K562 (cell line): ENCODE data around the gene POLR3E. TPM values are rescaled to one million over a fixed set of nuclear protein-coding genes. Genes with fewer than 3 reads are reported as not detected.

Experiments
- ATAC-seq: fragments of 200-7000 bp; cut with Tn5 transposase; 3 replicates; pipeline ENCODE4 v1.9.1; 2020; ENCODE audit warnings: moderate library complexity
- BruUV-seq: library from RNA; stranded (reverse); fragments of 400-500 nt; replicated peaks from 2 replicates; lab custom pipeline; 2021; lab: Mats Ljungman, UMichigan
- CTCF ChIA-PET: fragments of 300-600 bp; formaldehyde crosslinking; extraction: SDS; loops from one replicate; lab custom pipeline; 2021; ENCODE audit warnings: low intra/inter-chr PET ratio; lab: Yijun Ruan, JAX
- POLR2A ChIA-PET: fragments of 300-600, 350-650 bp; sonication (Branson Sonifier 250); formaldehyde crosslinking; extraction: SDS; loops from one replicate; lab custom pipeline; 2021; ENCODE audit warnings: antibody characterized with exemption, inconsistent platforms; lab: Yijun Ruan, JAX
- DNase-seq, 4 experiments: peaks; one replicate each; pipeline versions ENCODE4 v3.0.0 to v3.0.0-alpha.2; 2011 to 2018; ENCODE audit warnings: low spot score in 3 of 4, mixed read lengths in 3 of 4; ENCODE audit errors: extremely low read depth in 1 of 4
- FAIRE-seq: peaks from 2 replicates; lab custom pipeline; 2011; peaks lifted over from hg19 to GRCh38; lab: Jason Lieb, UNC
- H2AFZ ChIP-seq: 2 replicates; pipeline ENCODE4 v1.6.0; 2011; ENCODE audit warnings: low read depth, low read length, control low read depth, inconsistent platforms
- H3K27ac ChIP-seq: fragments of 200-600 bp; 3 replicates; pipeline ENCODE4 v1.8.0; 2011; ENCODE audit warnings: low read depth, mild to moderate bottlenecking, control low read depth, inconsistent platforms, low read length, moderate library complexity, mixed read lengths; ENCODE audit errors: extremely low read depth
- H3K27me3 ChIP-seq, 2 experiments: fragments of 300-600 bp in 1 of 2; 2 replicates in 1 of 2; 3 replicates in 1 of 2; pipeline versions ENCODE4 v1.6.0 to v1.8.0; 2011; ENCODE audit warnings: inconsistent platforms in 2 of 2, low read length in 2 of 2, mild to moderate bottlenecking in 1 of 2, mixed read lengths in 1 of 2, moderate library complexity in 1 of 2; ENCODE audit not compliant: control insufficient read depth in 2 of 2, insufficient read depth in 2 of 2
- H3K36me3 ChIP-seq: fragments of 300-600 bp; 3 replicates; pipeline ENCODE4 v1.8.0; 2011; ENCODE audit warnings: mild to moderate bottlenecking, low read length, inconsistent platforms; ENCODE audit not compliant: control insufficient read depth, insufficient read depth
- H3K4me1 ChIP-seq, 2 experiments: fragments of 200-600 bp in 1 of 2; replicated peaks in 1 of 2; 2 replicates in 1 of 2; 3 replicates in 1 of 2; pipeline versions ENCODE4 v1.5.1 to v1.8.0; 2011; ENCODE audit warnings: inconsistent platforms in 2 of 2, low read length in 2 of 2, mild to moderate bottlenecking in 1 of 2, mixed read lengths in 1 of 2, moderate library complexity in 1 of 2; ENCODE audit not compliant: control insufficient read depth in 2 of 2, insufficient read depth in 2 of 2
- H3K4me2 ChIP-seq: 2 replicates; pipeline ENCODE4 v1.6.1; 2011; ENCODE audit warnings: low read length, control low read depth, inconsistent platforms, mixed read lengths; ENCODE audit not compliant: insufficient read depth
- H3K4me3 ChIP-seq: fragments of 200-600 bp; sonication (generic), shearing (Covaris generic); 2 replicates; pipeline ENCODE4 v1.5.1; 2016; ENCODE audit warnings: control low read depth, inconsistent platforms
- H3K79me2 ChIP-seq: fragments of 200-600 bp; 3 replicates; pipeline ENCODE4 v1.8.0; 2011; ENCODE audit warnings: low read length, inconsistent platforms; ENCODE audit not compliant: control insufficient read depth, insufficient read depth
- H3K9ac ChIP-seq, 2 experiments: 2 replicates each; pipeline versions ENCODE4 v1.6.0 to v1.6.1; 2011; ENCODE audit warnings: low read depth in 2 of 2, low read length in 2 of 2, control low read depth in 1 of 2, inconsistent platforms in 1 of 2, mild to moderate bottlenecking in 1 of 2, mixed read lengths in 1 of 2; ENCODE audit not compliant: insufficient read depth in 1 of 2
- H3K9me1 ChIP-seq: one replicate; pipeline ENCODE4 v1.6.0; 2011; ENCODE audit warnings: inconsistent platforms, mild to moderate bottlenecking, low read length, moderate library complexity; ENCODE audit not compliant: control insufficient read depth, insufficient read depth
- H3K9me3 ChIP-seq: replicated peaks from 2 replicates; pipeline ENCODE4 v1.5.1; 2011; ENCODE audit warnings: low read depth, low read length, inconsistent platforms; ENCODE audit not compliant: control insufficient read depth, insufficient read depth
- H4K20me1 ChIP-seq: replicated peaks from 2 replicates; pipeline ENCODE4 v1.6.1; 2011; ENCODE audit warnings: low read length, inconsistent platforms, mixed read lengths; ENCODE audit not compliant: control insufficient read depth, insufficient read depth
- CEBPB ChIP-seq: fragments of 450-650 bp; IDR thresholded peaks from 2 replicates; pipeline ENCODE4 v1.6.1; 2016; ENCODE audit warnings: missing genetic modification characterization, missing compliant biosample characterization
- CEBPG ChIP-seq, 3 experiments: fragments of 200-800 bp in 1 of 3; sonication (Bioruptor generic) in 1 of 3; sonication (generic) in 1 of 3; formaldehyde crosslinking in 1 of 3; IDR thresholded peaks in 2 of 3; conservative IDR thresholded peaks in 1 of 3; 2 replicates each; pipeline versions ENCODE4 v1.6.1 to v1.8.0; 2016 to 2022; ENCODE audit warnings: missing compliant biosample characterization in 2 of 3, missing genetic modification characterization in 2 of 3, mild to moderate bottlenecking in 1 of 3, missing genetic modification reagents in 1 of 3
- GABPB2 ChIP-seq: fragments of 250-450 bp; sonication (Bioruptor Pico); conservative IDR thresholded peaks from 2 replicates; pipeline ENCODE4 v1.5.1; 2021; ENCODE audit warnings: mild to moderate bottlenecking
- TCF3 ChIP-seq: sonication (generic); formaldehyde crosslinking; IDR thresholded peaks from 2 replicates; pipeline ENCODE4 v1.4.0; 2020; ENCODE audit warnings: mild to moderate bottlenecking, missing genetic modification reagents
- ZBTB43 ChIP-seq: sonication (generic); formaldehyde crosslinking; IDR thresholded peaks from 2 replicates; pipeline ENCODE4 v1.8.0; 2023; ENCODE audit warnings: mild to moderate bottlenecking, missing genetic modification reagents
- WGBS: fragments of 100-300 bp; shearing (Covaris generic); methylation state at CpG from one replicate; pipeline ENCODE4 v1.1.6; 2016; ENCODE audit warnings: low coverage, mixed read lengths; ENCODE audit not compliant: insufficient coverage; ENCODE audit errors: missing lambda C conversion rate; 5-methylcytosine and 5-hydroxymethylcytosine counted together
- in situ Hi-C: fragments of 300-500 bp; cut with MboI; formaldehyde crosslinking; loops from 4 replicates; pipeline ENCODE4 v1.15.0; 2018; ENCODE audit warnings: inconsistent platforms, mixed read lengths
- intact Hi-C: fragments of 100-400 bp; cut with micrococcal nuclease; formaldehyde crosslinking; loops from 2 replicates; pipeline ENCODE4 v1.14.2; 2022
- polyA plus RNA-seq, 8 experiments: library from polyadenylated mRNA; depleted of rRNA in 4 of 8; stranded (reverse) in 5 of 8; unstranded in 3 of 8; fragments of >200 nt; fragmentation: Nextera tagmentation in 2 of 8; fragmentation: Illumina TruSeq in 1 of 8; extraction: Ambion mirVana in 2 of 8; extraction: Trizol in 1 of 8; gene quantifications; 2 replicates each; pipeline versions ENCODE4 v1.2.1 to v1.2.3, GENCODE V29; 2011 to 2014; ENCODE audit warnings: inconsistent platforms in 1 of 8, missing spikeins in 1 of 8
- total RNA-seq, 7 experiments: library from RNA; depleted of rRNA in 6 of 7; stranded (reverse); fragments of >200 nt in 6 of 7; fragmentation: Illumina TruSeq in 2 of 7; extraction: Trizol in 2 of 7; gene quantifications; 2 replicates each; pipeline versions ENCODE4 v1.2.1 to v1.2.3, GENCODE V29; 2011 to 2021; ENCODE audit warnings: low replicate concordance in 1 of 7

Gene POLR3E
- total and polyA plus RNA-seq, 9 of the 15 experiments (the other 6 are each of a cell fraction or from before 2014, with no cell fraction given) = 17.7 to 151 (median 82.6) TPM

GRCh38 chr16:22346483-22346882 is 49.3 kb downstream of the POLR3E start:
- CTCF ChIA-PET = no interaction called here
- Histone ChIP-seq H3K9me1 (no peaks in the 10 kb centered on the region), H3K79me2 (0 out of 3 replicates have a peak, but pooled peaks cover 2% of the 10 kb centered on the region), H3K4me1 (no peaks in the 10 kb centered on the region), H3K4me2 (no peak overlapping the region), H3K36me3 (peaks cover 50% of the 10 kb centered on the region), H2AFZ (no peak overlapping the region), H3K27ac (no peak overlapping the region), H3K9ac (no peak overlapping the region), H3K27me3 (no peaks in the 10 kb centered on the region), H4K20me1 (no peaks in the 10 kb centered on the region), H3K9me3 (no peaks in the 10 kb centered on the region), H3K4me3 (no peak overlapping the region)
- POLR2A ChIA-PET = interaction anchor here (1.1 to 1.6 kb wide), 4 partner anchors 9 to 26 kb away, joined by 3 to 4 read pairs (median 4); no protein-coding TSS in a partner anchor
- in situ Hi-C loops (no loop called here), intact Hi-C loops (no loop called here)
- no peak for TF ChIP-seq GABPB2
- TF ChIP-seq ZBTB43 = no peak
- no peak for TF ChIP-seq CEBPG (CRISPR knock-in tag; IDR thresholded peaks at IDR 0.05)
- peak; percentile 48 to 64 for TF ChIP-seq CEBPG (tag; conservative IDR thresholded peaks at IDR 0.05 in 1 of 2, IDR thresholded peaks at IDR 0.05 in 1 of 2)
- TF ChIP-seq TCF3 (CRISPR knock-in tag) = no peak
- TF ChIP-seq CEBPB (tag) = peak; percentile 81
- WGBS = 84% methylated on average over 9 of the region's 9 CpGs
- BruUV-seq = TSS peak; percentile 43
- ATAC-seq (no peak), DNase-seq (no peak), FAIRE-seq (peak; percentile 59)
